CD1c-positive myeloid dendritic cell (primary cell): Measurements from ENCODE around the gene RIPK1.
A peak's percentile ranks its signal among the peaks of the same experiment; 100 is the strongest.
"Not testable (repeated sequence)": the region's sequence is repeated elsewhere in the genome, so short reads cannot be mapped to it uniquely, and the experiment has no call there.

Experiments used
- DNase-seq: peaks from one replicate; pipeline ENCODE4 v3.0.0-alpha.2; 2016; ENCODE audit errors: extremely low spot score

Gene RIPK1

GRCh38 chr6:3068329-3069214, at the start of gene RIPK1:
RIPK1 (plus strand) TSS chr6:3068494; CDS start chr6:3076824, 8,330 bp downstream.
- DNase-seq, result peak; percentile 97

- DNase-seq, result no peak
Observed at GRCh38 chr6:3019065-3019464, 49.2 kb upstream of the RIPK1 start.

GRCh38 chr6:3019749-3020320, 48.5 kb upstream of the RIPK1 start:
- no peak for DNase-seq

GRCh38 chr6:3020976-3021598, 47.2 kb upstream of the RIPK1 start:
- DNase-seq, result not testable (repeated sequence)

- peak; percentile 58 for DNase-seq
Observed at GRCh38 chr6:3022765-3023662, 45.3 kb upstream of the RIPK1 start.

GRCh38 chr6:3023663-3024483, 44.4 kb upstream of the RIPK1 start:
- peak; percentile 94 for DNase-seq

- peak; percentile 89 for DNase-seq
Observed at GRCh38 chr6:3026791-3027626, 41.3 kb upstream of the RIPK1 start.

GRCh38 chr6:3028156-3028555, 40.1 kb upstream of the RIPK1 start:
- DNase-seq, result not testable (repeated sequence)

GRCh38 chr6:3031857-3032640, 36.2 kb upstream of the RIPK1 start:
- no peak for DNase-seq

GRCh38 chr6:3032986-3033385, 35.3 kb upstream of the RIPK1 start:
- no peak for DNase-seq

- no peak for DNase-seq
Observed at GRCh38 chr6:3033652-3034051, 34.6 kb upstream of the RIPK1 start.

- no peak for DNase-seq
Observed at GRCh38 chr6:3035397-3035796, 32.9 kb upstream of the RIPK1 start.

GRCh38 chr6:3036861-3037637, 31.2 kb upstream of the RIPK1 start:
- no peak for DNase-seq

GRCh38 chr6:3037638-3038365, 30.5 kb upstream of the RIPK1 start:
- DNase-seq, result no peak

- DNase-seq, result no peak
Observed at GRCh38 chr6:3039384-3039783, 28.9 kb upstream of the RIPK1 start.

- no peak for DNase-seq
Observed at GRCh38 chr6:3041147-3041546, 27.1 kb upstream of the RIPK1 start.

- no peak for DNase-seq
Observed at GRCh38 chr6:3041606-3042005, 26.7 kb upstream of the RIPK1 start.

- no peak for DNase-seq
Observed at GRCh38 chr6:3045369-3045768, 22.9 kb upstream of the RIPK1 start.
